ENCODE results near the gene PANX2.
"Not testable (repeated sequence)": the region's sequence is repeated elsewhere in the genome, so short reads cannot be mapped to it uniquely, and the experiment has no call there.

Gene PANX2

GRCh38 chr22:50199251-50199721 lies 28.8 kb downstream of the PANX2 start:
- DNase-seq (ENCODE audit: low read depth), result no peak

- no peak for DNase-seq (ENCODE audit: low read depth)
These were observed 29.4 kb downstream of the PANX2 start for GRCh38 chr22:50199829-50200460.

DNA sequence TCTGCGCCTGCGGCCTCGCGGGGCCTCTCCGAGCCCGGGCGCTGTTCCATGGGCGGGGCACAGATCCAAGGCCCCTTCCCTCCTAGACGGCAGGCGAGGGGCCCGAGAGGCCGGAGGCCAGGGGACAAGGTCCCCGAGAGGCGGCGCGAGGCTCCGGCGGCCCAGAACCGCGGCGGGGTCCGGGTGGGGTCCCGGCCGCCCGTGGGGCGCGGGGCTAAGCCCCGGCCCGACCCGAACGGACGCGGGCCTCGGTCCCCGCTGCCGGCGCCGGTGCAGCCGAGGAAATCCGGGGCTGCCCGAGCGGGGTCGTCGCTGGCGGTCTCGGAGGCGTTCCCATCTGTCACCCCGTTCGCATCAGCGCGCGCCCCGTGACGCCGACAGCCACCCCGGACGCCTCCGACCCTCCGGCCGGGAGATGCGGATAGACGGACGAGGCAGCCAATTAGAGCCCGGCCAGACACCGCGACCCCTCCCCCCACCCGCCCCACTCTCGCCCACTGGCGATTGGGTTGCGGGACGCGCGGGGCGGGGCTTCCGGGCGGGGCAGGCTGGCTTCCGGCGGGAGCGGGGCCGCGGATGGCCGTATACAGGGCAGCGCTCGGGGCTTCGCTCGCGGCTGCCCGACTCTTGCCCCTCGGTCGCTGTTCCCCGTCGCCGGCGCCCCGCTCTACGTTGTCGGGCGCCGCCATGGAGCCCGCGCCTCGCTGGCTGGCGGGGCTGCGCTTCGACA lies 30.1 kb downstream of the PANX2 start, which contains the start of gene SELENOO:
TSS of gene SELENOO (plus strand) at position 551 of the 730 bp plus-strand sequence. CDS start at position 577, 26 bp downstream.
- DNase-seq (ENCODE audit: low read depth), result peak; percentile 84

GRCh38 chr22:50201191-50202129 lies 30.9 kb downstream of the PANX2 start:
- DNase-seq (ENCODE audit: low read depth), result no peak

DNA sequence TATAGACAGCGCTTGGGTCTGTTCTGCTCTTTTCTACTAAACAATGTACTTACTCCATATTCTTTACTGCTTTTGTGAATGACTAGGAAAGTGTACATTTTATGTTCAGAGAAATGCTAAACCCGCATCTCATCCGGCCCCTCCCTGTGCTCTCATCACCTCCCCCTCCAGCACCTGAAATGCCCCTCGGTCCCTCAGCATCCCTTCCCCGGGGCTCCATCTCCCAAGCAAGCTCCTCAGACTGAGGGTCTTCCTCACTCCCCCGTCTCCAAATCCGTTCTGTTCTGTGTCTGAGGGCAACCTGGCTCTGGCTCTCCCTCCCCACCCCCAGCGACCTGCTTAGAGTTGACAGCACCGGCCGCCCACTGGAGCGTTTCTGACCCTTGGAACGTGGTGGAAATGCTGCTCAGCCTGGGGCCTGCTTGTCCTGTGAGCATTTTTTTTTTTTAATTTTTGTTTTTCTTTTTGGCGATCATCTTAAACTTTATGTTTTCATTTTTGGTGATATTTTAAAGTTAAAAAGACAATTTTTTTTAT lies 31.7 kb downstream of the PANX2 start:
- no peak for DNase-seq (ENCODE audit: low read depth)

GRCh38 chr22:50203288-50203687 lies 32.8 kb downstream of the PANX2 start:
- no peak for DNase-seq (ENCODE audit: low read depth)

GRCh38 chr22:50204571-50204970 lies 34.0 kb downstream of the PANX2 start:
- no peak for DNase-seq (ENCODE audit: low read depth)

GRCh38 chr22:50204998-50205397 lies 34.5 kb downstream of the PANX2 start:
- not testable (repeated sequence) for DNase-seq (ENCODE audit: low read depth)

DNA sequence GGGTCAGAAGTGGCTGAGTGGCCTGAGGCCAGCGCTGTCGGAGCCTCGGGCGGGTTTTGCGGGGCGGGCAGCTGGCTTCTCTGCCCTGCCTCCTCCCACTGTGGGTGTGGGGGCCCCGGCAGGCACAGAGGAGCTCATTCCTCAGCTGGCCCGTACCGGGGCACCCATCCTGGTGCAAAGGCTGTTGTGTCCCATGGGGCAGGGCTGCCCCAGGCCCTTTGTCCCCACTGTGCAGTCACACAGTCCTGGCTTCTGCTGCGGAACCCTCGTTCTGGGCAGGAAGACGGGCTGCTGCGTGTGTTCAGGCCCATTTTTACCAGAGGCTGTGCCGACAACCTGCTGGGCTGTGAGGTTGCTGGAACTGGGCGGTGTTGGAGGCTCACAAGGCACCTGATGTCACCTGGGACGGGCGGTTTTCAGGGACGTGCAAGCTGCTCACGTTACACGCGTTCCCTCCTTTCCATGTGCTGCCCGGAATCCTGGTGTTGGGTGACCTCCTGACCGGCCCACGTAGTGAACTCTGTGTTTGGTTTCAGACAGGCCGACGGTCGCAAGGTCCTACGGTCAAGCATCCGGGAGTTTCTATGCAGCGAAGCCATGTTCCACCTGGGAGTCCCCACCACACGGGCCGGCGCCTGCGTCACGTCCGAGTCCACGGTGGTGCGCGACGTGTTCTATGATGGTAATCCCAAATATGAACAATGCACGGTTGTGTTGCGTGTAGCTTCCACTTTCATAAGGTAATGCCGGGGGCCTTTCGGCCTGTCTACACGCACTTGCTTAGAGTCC lies 35.4 kb downstream of the PANX2 start:
- DNase-seq (ENCODE audit: low read depth), result no peak

GRCh38 chr22:50206599-50206998 lies 36.1 kb downstream of the PANX2 start:
- DNase-seq (ENCODE audit: low read depth), result no peak

- no peak for DNase-seq (ENCODE audit: low read depth)
These were observed 37.0 kb downstream of the PANX2 start for GRCh38 chr22:50207383-50208140.

DNA sequence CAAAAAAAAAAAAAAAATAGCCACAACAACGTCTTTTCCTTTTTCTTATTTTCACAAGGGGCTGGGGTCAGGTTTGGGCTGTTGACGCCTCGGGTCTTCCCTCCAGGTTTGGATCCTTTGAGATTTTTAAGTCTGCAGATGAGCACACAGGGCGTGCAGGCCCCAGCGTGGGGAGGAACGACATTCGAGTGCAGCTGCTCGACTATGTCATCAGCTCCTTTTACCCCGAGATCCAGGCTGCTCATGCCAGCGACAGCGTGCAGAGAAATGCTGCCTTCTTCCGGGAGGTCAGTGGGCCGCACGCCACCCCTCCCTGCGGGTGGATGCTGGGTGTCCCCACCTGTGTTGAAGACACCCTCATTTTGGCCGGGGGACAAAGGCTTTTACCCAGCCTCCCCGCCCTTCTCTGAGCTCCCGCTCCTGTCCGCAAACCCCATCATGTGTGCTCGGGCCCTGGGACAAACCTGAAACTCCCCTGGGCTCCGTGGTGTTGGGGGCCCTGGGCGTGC lies 38.0 kb downstream of the PANX2 start:
- no peak for DNase-seq (ENCODE audit: low read depth)

DNA sequence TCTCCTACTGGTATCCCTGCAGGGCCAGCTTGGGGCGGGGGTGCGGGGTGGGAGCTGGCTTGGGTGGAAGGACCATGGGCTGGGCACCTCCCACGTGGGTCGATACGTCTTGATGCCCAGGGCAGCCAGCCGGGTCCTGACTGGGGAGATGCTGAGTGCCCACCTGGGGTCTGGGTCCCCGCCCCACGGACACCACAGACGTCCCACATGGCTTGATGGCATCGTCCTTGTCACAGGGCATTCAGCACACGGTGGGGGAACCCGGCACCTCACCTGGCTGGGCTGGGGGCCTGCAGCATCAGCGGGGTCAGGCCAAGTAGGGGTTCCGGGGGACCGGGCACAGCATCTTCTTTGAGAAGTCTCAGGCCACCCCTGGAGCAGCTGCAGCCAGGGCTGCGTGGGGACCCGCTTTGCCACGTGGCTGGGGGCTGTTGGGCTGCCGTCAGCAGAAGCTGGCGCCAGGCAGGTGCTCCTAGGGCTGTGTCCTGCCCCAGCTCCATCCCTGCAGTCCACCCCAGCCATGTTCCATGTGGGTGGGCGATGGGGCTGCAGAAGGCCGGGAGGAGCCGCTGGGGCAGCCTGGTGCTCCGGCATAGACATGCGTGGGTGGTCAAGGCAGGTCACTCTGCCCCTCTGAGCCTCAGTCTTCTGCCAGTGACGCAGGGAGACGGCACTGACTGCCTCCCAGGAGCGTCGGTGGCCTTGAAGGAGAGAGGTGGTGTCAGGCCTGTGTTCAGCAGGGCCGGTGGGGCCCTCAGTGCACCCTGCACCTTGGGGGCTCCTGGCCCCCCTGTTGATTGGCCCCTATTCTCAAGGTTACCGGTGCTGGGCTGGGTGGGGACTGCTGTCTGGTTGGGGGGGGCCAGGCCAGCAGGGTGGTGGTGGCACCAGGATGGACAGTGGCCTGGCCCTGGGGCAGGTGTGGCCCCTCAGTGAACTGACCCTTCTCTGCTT lies 38.7 kb downstream of the PANX2 start:
- DNase-seq (ENCODE audit: low read depth), result no peak

GRCh38 chr22:50209893-50210292 lies 39.4 kb downstream of the PANX2 start:
- peak; percentile 50 for DNase-seq (ENCODE audit: low read depth)

DNA sequence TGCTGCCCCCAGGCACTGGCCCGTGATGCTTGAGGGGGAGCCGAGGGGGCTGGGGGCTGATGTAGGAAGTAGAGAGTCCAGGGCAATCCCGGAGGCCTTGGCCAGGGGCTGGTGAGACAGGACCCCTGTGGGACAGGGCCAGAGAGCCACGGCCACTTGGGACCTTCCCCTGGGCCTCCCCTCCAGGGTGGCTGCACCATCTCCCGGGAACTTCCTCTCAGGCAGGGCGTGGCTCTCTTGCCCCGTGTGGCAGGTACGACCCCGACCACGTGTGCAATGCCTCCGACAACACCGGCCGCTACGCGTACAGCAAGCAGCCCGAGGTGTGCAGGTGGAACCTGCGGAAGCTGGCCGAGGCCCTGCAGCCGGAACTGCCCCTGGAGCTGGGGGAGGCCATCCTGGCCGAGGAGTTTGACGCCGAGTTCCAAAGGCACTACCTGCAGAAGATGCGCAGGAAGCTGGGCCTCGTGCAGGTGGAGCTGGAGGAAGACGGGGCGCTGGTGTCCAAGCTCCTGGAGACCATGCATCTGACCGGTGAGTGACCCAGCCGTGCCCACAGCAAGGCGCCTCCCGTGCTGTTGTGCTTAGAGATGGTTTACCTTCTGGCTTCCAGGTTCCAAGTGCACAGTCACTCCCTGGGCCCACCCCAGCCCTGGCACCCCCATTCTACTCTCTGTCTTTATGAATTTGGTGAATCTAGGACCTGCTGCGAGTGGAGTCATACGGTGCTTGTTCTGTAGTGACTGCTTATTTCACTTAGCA lies 40.0 kb downstream of the PANX2 start:
- DNase-seq (ENCODE audit: low read depth), result no peak

DNA sequence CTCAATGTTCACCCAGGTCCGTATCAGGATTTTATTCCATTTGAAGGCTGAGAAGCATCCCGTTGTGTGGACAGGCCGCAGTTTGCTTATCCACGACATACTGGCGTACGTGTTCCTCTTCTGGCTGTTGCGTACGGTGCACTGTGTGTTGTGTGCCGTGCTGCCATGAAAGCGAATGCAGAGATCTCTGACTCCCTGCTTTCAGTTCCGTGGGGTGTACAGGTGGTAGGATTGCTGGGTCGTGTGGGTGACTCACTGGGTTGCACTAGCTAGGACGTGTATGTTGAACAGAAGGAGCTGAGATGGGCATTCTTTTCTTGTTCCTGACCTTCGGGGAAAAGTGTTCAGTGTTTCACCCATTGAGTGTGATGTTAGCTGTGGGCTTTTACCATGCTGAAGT lies 40.6 kb downstream of the PANX2 start:
- DNase-seq (ENCODE audit: low read depth), result no peak

- no peak for DNase-seq (ENCODE audit: low read depth)
These were observed 42.7 kb downstream of the PANX2 start for GRCh38 chr22:50213263-50213662.

DNA sequence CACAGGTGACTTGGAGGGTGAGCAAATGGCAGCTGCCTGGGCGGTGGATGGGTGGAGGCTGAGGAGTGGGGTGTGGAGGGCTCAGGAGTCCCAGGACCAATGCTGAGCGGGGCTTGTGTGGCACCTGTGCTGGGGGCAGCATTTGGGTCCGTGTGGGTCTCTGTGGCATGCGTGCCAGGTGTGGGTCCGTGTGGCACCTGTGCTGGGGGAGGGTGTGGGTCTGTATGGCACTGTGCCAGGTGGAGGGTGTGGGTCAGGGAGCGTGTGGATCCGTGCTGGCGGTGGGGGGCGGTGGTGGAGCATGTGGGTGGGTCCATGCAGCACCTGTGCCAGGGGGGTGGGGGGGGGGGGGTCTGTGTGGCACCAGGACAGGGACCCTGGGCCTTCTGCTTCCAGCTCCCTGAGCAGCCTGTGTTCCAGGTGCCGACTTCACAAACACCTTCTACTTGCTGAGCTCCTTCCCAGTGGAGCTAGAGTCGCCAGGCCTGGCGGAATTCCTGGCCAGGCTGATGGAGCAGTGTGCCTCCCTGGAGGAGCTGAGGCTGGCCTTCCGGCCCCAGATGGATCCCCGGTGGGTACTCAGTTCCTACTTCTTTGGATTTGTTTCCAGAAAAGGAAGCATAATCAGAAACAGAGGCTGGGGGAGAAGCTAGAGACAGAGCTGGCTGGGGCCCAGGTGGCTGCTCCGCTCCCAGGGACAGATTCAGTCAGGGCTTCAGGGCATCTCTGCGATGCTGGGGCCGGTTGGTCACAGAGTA lies 44.9 kb downstream of the PANX2 start:
- no peak for DNase-seq (ENCODE audit: low read depth)
